IPS-NIHi11 (cell line): ENCODE data around the gene SYNGR4.
"Not testable (repeated sequence)": the region's sequence is repeated elsewhere in the genome, so short reads cannot be mapped to it uniquely, and the experiment has no call there.

Experiments used
- DNase-seq: peaks from one replicate; pipeline ENCODE4 v3.0.0; 2012; ENCODE audit warnings: mixed read lengths, low spot score

Gene SYNGR4

GRCh38 chr19:48371771-48372170, 7.6 kb downstream of the SYNGR4 start:
- DNase-seq: not testable (repeated sequence)

DNA sequence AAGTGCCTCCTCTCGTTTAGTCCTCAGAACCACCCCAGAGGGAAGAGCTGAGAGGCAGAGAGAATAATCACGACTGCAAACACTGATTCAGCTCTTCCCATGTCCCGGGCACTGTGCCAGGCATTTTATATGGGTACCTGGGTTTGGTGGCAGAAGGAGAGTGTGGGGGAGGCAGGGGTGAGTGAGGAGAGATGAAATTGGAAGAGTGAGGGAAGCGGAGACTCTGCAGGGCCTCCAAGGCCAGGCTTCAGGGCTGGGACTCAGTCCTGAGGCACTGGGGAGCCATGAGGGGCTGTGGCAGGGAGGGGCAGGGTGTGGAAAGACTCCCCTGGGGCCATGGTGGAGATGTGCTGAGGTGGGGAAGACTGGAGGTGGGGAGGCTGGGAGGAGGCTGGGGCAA, 8.7 kb downstream of the SYNGR4 start:
- DNase-seq: no peak

- DNase-seq: no peak
Observed at GRCh38 chr19:48373567-48373966, 9.4 kb downstream of the SYNGR4 start.

DNA sequence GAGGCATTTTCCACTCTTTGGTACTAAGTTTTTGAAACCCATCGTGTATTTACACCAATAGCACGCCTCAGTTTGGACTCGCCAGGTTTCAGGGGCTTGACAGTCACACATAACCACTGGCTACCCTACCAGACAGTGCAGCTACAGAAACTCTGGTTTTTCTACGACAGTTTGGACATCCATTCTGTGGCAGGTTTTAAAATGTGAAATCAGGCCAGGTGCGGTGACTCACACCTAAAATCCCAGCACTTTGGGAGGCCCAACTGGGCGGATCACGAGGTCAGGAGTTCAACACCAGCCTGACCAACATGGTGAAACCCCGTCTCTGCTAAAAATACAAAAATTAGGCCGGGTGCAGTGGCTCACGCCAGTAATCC, 14.0 kb downstream of the SYNGR4 start:
- DNase-seq: no peak

- no peak for DNase-seq
Observed at GRCh38 chr19:48379058-48379457, 14.9 kb downstream of the SYNGR4 start.

DNA sequence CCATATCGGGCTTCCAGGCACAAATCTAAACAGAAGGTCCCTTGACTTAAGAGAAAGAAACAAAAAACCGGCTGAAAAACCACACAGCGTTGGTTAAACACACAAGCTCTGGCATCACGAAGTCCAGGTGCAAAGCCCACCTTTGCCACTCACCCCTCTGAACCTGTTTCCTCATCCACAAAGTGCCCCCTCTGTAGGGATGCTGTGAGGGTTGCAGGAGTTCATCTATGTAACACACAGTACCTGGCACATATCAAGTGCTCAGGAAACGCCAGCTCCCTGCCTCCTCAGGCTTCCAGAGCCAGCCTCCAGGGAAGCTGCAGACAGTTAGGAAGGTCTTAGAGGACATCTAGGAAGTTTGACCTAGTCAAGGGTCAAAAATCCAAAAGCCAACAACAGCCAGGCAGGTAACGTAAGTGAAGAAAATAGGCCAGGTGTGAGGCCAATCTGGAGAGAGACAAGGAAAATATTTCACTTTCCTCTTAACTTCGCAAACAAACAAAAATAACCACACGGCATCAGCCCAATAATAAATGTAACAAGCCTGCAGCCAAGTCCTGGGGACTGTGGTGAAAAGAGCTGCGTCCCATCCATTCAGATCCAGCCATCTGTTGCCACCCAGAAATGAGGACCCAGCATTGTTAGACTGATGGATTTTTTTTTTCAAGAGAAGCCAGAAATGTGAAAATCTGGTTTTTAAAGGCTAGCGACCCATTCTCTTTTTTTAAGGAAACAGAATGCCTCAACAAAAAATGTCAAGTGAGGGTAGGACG, 17.2 kb downstream of the SYNGR4 start:
- no peak for DNase-seq

DNA sequence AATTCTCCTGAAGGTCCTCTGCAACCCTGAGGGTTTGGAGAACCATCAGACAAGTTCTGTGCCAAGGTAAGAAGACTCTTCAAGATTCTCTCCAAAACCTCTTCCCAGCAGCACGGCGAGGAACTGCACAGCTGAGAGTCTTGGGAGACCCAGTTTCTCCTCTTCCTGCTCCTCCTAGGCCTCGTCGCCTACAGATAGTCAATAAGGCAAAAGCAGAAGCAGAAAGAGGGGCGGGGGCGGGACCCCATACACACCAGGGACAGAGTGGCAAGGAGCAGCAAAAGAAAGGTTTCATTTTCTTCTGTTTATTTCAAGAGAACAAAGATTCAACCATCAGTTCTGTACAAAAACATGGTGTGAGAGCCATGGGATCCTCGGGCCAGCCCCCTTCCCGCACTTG, 18.1 kb downstream of the SYNGR4 start:
- DNase-seq: no peak

DNA sequence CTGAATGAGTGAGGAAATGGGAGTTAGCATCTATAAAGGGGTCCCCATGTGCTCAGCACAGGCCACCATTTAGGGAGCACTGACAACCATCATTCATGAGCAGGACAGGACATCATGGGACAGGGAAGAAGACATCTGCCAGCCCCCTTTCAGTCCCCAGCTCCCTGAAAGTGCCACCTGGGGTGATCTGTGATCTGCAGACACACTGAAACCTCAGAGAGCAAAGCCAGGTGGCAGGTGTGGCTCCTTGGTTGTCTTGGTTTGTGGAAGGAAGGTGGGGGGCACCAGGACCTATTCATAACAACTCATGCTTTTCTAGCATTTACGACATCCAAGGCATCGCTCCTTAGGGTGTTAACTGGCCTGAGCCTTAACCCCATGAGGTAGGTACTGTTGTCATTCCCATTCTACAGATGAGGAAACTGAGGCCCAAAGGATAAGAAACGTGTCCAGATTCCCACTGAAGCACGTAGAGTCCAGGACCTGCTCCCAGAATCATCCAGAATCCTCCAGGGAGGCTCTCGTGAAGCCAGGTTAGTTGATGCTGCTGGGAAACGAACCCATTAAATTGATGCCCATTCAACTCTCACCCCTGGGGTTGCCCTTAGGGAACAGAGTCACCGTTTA, 21.4 kb downstream of the SYNGR4 start:
- DNase-seq: no peak

DNA sequence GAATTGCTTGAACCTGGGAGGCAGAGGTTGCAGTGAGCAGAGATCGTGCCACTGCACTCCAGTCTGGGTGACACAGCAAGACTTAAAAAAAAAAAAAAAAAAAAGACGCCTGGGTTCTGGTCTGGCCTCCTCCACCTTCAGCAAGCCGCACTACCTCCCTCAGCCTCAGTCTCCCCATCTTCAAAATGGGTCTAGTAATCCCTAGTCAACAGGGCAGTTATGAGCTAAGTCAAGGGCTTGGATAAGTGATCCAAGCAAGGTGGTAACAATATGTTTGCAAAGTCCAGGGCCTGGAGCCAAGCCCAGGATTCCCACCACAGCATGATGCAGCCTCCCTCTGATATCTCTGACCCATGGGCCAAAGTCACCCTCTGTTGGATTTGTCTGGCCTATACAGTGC, 22.8 kb downstream of the SYNGR4 start:
- no peak for DNase-seq

DNA sequence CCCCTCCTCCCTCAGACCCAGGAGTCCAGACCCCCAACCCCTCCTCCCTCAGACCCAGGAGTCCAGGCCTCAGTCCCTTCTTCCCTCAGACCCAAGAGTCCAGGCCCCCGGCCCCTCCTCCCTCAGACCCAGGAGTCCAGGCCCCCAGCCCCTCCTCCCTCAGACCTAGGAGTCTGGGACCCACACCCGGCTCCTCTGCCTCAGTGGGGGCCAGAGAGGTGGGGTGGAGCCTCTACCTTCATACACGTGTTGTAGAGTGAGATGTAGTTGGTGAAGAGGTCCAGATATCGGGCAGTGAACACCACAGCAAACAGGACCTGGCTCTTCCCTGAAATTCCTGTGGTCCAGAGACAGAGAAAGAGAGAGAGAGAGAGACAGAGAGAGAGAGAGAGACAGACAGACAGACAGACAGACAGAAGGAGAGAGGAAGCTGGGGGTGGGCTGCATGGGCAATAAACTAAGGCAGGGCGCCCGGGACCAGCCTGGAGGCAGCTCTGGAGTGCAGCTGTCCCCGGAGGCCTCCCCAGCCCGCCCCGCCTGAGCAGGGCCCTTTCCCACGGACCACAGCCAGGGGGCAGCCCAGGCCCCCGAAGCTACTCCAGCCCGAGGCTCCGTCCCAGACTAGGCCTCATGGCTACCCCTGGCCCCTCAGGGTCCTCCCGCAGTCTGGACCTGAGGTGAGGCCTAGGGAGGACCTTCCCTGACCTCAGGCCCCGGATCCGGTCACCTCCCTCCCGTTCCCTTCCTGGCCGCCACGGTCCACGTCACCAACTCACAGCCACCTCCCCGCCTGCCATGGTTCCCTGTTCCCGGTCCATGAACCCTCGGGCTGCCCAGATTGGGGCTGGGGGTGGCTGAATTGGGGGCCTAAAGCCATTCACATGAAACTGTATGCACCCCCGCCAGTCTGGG, 26.3 kb downstream of the SYNGR4 start:
- peak; percentile 83 for DNase-seq

GRCh38 chr19:48391100-48392005, 27.2 kb downstream of the SYNGR4 start, which contains the start of gene KDELR1:
TSS of gene KDELR1 (minus strand) at chr19:48391551. CDS start at chr19:48391358, 193 bp downstream.
- DNase-seq: peak; percentile 91

DNA sequence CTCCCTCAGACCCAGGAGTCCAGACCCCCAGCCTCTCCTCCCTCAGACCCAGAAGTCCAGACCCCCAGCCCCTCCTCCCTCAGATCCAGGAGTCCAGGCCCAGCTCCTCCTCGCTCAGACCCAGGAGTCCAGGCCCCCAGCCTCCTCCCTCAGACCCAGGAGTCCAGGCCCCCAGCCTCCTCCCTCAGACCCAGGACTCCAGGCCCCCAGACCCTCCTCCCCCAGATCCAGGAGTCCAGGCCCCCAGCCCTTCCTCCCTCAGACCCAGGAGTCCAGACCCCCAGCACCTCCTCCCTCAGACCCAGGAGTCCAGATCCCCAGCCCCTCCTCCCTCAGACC, 27.8 kb downstream of the SYNGR4 start:
- DNase-seq: not testable (repeated sequence)

DNA sequence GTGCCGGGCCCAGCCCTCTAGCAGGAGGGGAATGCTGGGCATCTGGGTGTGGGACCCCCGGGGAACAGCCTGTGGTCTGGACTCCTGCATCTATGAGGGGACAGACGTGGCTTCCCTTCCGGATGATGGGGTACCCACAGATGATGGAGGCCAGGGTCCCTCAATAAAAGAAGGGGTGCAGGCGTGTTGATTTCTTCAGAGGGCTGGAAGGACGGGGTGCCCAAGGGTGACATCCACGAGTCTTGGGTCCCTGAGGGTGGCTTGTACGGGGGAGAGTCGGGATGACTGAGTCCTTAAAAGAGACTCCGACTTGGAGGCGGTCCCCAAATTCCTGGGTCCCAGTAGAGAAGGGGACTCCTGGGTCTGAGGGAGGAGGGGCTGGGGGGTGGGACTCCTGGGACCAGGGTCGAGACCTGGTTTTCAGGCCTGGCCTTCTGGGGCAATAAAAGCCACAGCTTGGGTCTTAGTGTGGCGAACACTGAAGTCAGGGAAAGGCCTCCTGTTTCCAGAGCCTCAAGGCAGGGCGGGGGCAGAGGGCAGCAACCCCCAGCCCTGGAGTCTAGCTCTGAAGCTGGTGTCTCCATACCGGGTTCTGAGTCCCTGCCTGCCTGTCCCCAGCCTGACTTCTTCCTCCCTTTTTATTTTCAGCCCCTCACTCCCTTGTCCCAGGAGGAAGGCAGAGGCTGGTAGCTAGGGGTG, 28.8 kb downstream of the SYNGR4 start:
- no peak for DNase-seq

DNA sequence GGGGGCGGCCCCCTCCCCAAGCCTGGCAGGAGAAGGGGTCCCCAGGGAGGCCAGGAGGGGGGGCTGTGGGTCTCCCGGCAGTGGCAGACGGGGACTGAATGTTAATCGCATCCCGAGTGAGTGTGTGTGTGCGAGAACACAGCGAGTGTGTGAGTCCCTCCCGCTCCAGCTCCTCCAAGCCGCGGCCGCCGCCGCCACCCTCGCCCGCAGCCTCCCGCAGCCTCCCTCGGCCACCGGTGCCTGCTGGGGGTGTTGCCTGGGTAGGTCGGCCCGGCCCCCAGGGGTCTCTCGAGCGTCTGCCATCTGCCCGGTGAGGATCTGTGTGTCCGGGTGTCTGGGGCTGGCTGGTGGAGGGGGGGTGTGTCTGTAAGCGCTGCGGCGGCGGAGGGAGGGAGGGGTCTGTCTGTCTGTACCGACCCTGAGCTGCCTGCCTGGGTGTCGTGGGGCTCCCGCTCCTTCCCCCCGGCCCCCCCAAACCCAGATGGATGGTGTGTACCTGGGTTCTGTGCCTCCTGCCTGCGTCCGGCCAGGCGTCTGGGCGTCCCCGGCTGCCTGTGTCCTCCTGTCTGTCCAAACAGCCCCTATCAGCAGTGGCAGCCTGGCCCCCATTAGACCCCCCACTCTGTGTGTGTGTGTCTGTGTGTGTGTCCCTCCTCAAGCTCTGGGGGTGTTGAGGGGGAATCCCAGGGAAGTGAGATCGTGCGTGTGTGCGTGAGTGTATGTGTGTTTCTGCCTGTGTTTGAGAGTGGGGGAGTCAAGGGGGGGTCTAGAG, 29.6 kb downstream of the SYNGR4 start, which contains the start of gene GRIN2D:
TSS of gene GRIN2D (plus strand) at position 110 of the 772 bp plus-strand sequence. CDS start 4,725 bp downstream, outside the sequence.
- DNase-seq: no peak

- DNase-seq: no peak
Observed at GRCh38 chr19:48394331-48395169, 30.4 kb downstream of the SYNGR4 start.

- no peak for DNase-seq
Observed at GRCh38 chr19:48395170-48395455, 30.9 kb downstream of the SYNGR4 start.

DNA sequence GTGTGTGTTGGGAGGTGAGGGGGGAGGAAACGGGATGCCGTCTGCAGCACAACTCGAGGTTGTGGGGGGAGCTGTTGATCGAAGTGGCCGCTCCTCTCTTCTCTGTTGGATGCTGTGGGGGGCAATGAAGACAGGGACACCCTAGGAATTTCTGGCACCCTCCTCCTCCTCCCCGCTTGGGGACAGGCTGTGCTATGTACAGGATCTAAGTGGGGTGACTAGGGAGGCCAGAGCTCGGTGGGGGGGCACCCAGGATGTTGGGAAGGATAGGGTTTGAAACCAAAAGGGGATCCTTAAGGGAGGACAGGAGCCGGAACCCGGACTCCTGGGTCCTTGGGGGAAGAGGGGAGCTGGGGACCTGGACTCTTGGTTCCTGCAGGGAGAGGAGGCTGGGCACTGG, 31.3 kb downstream of the SYNGR4 start:
- DNase-seq: no peak

DNA sequence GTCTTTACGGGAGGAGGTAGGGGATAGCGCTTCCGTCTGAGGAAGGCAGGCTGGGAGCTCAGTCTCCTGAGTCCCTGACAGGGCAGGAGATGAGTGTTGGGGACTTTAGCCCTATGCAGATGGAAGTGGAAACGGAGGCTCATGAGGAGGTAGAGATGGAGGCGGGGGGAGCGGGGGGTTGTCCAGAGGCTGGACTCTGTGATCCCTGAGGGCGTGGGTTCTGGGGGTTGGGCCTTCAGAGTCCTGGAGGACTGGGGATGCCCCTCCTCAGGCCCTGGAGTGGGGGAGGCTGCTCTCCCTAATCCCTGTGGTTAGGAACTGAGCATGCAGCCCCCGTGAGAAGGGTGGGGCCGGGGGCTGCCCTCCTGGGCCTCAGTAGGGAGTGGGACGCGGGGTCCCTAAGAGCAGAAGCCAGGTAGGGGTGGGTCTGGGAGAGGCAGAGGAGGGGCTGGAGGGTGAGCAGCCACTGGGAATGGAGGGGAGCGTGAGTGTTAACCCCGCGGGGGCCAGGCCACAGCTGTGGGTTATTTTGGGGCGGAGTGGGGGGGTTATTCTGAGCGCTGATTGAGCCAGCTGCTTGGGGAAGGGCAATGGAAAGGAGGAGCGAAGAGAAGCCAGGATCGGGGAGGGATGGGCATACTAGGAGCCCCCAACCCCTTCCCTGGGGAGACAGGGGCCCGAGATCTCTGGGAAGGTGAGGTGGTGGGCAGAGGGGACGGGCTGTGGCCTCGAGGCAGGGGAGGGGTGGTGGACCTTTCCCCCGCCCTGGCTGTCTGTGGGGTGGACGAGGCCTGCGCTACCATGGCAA, 32.1 kb downstream of the SYNGR4 start:
- no peak for DNase-seq

DNA sequence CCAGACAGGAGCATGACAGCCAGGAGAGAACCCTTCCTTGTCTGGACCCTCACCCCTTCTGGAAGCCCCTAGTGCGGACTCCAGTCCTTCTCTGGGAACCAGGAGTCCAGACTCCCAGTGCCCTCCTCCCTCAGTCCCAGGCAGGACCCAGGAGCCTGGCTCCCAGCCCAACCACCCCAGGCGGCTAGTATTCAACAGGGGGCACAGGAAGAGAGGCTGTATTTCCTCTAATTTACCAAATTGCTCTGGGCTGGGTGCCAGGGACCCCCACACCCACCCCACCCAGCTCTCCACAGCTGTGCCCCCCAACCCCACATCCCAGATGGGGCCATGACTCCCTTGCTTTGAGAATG, 32.6 kb downstream of the SYNGR4 start:
- DNase-seq: no peak
